ENCODE measurements around the gene NXPE4. TPM values are rescaled to one million over a fixed set of nuclear protein-coding genes. Genes with fewer than 3 reads are reported as not detected.
"Not testable (repeated sequence)": the region's sequence is repeated elsewhere in the genome, so short reads cannot be mapped to it uniquely, and the experiment has no call there.

The NXPE4 gene
- total RNA-seq = not detected

- no peaks in the 10 kb centered on the region for H3K9me3 Mint-ChIP-seq
- DNase-seq (ENCODE audit: low spot score in 2 of 2) = no peak
- H3K36me3 Mint-ChIP-seq = no peaks in the 10 kb centered on the region
- no peak for ATAC-seq
- H3K27ac Mint-ChIP-seq = no peak within 1 kb of the TSS
Observed at GRCh38 chr11:114595571-114595970, at the start of gene NXPE4. NXPE4 (minus strand) TSS chr11:114595786; CDS start chr11:114594759, 1,027 bp downstream.

- ATAC-seq; DNase-seq (ENCODE audit: low spot score in 2 of 2); H3K9me3 Mint-ChIP-seq; H3K27ac Mint-ChIP-seq; H3K36me3 Mint-ChIP-seq: not testable (repeated sequence)
Observed at GRCh38 chr11:114639440-114639839, 43.9 kb upstream of the NXPE4 start.

DNA sequence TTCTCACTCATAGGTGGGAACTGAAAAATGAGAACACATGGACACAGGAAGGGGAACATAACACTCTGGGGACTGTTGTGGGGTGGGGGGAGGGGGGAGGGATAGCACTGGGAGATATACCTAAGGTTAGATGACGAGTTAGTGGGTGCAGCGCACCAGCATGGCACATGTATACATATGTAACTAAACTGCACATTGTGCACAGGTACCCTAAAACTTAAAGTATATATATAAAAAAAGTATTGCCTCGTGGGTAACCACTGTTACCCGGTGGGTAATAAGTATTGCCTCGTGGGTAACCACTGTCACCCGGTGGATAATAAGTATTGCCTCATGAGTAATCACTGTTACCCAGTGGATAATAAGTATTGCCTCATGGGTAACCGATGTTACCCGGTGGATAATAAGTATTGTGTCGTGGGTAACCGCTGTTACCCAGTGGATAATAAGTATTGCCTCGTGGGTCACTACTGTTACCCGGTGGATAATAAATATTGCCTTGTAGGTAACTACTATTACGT lies 35.9 kb upstream of the NXPE4 start:
- DNase-seq (ENCODE audit: low spot score in 2 of 2) (peak in 1 of 2 donors; percentile 4), ATAC-seq (peak; percentile 49 to 68)
- H3K27ac Mint-ChIP-seq, H3K36me3 Mint-ChIP-seq, H3K9me3 Mint-ChIP-seq: not testable (repeated sequence)

GRCh38 chr11:114625294-114625693 lies 29.7 kb upstream of the NXPE4 start:
- ATAC-seq = no peak
- Mint-ChIP-seq H3K36me3 (no peaks in the 10 kb centered on the region), H3K9me3 (no peaks in the 10 kb centered on the region), H3K27ac (no peak overlapping the region)
- DNase-seq (ENCODE audit: low spot score in 2 of 2) = no peak

- Mint-ChIP-seq H3K9me3 (no peaks in the 10 kb centered on the region), H3K27ac (no peak overlapping the region)
- no peak for ATAC-seq
Observed at GRCh38 chr11:114624455-114625207, 29.0 kb upstream of the NXPE4 start.

DNA sequence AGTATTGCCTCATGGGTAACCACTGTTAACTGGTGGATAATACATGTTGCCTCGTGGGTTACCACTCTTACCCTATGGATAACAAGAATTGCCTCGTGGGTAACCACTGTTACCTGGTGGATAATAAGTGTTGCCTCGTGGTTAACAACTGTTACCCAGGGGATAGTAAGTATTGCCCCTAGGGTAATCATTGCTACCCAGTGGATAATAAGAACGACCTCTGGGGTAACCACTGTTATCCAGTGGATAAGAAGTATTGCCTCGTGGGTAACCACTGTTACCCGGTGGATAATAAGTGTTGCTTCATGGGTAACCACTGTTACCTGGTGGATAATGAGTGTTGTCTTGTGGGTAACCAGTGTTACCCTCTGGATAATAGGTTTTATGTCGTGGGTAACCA lies 28.1 kb upstream of the NXPE4 start:
- ATAC-seq (no peak), DNase-seq (ENCODE audit: low spot score in 2 of 2) (no peak)
- Mint-ChIP-seq H3K27ac (no peak overlapping the region), H3K9me3 (no peaks in the 10 kb centered on the region), H3K36me3 (no peaks in the 10 kb centered on the region)

More at GRCh38 chr11:114624455-114625207, 29.0 kb upstream of the NXPE4 start:
- DNase-seq (ENCODE audit: low spot score in 2 of 2) = no peak
- no peaks in the 10 kb centered on the region for H3K36me3 Mint-ChIP-seq

DNA sequence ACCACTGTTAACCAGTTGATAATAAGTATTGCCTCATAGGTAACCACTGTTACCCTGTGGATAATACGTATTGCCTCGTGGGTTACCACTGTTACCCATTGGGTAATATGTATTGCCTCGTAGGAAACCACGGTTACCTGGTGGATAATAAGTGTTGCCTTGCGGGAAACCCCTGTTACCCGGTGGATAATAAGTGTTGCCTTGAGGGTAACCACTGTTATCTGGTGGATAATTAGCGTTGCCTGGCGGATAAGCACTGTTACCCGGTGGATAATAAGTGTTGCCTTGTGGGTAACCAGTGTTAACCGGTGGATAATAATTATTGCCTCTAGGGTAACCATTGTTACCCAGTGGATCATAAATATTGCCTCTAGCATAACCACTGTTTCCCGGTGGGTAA lies 27.3 kb upstream of the NXPE4 start:
- H3K9me3 Mint-ChIP-seq = no peaks in the 10 kb centered on the region
- no peak for DNase-seq (ENCODE audit: low spot score in 2 of 2)
- H3K36me3 Mint-ChIP-seq = no peaks in the 10 kb centered on the region
- no peak overlapping the region for H3K27ac Mint-ChIP-seq
- ATAC-seq = no peak

DNA sequence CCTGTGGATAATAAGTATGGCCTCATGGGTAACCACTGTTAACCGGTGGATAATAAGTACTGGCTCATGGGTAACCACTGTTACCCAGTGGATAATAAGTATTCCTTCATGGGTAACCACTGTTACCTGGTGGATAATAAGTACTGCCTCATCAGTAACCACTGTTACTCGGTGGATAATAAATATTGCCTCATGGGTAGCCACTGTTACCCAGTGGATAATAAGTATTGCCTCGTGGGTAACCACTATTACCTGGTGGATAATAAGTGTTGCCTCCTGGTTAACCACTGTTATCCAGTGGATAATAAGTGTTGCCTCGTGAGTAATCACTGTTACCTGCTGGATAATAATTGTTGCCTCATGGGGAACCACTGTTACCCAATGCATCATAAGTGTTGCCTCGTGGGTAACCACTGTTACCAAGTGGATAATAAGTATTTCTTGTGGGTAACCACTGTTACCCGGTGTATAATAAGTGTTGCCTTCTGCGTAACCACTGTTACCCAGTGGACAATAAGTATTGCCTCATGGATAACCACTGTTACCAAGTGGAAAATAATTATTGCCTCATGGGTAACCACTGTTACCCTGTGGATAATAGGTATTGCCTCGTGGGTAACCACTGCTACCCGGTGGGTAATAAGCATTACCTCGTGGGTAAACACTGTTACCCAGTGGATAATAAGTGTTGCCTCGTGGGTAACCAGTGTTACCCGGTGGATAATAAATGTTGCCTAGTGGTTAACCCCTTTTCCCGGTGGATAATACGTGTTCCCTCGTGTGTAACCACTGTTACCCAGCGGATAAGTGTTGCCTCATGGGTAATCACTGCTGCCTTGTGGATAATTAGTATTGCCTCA lies 26.6 kb upstream of the NXPE4 start:
- DNase-seq (ENCODE audit: low spot score in 2 of 2) (no peak), ATAC-seq (no peak)
- Mint-ChIP-seq H3K36me3 (no peaks in the 10 kb centered on the region), H3K27ac (no peak overlapping the region), H3K9me3 (no peaks in the 10 kb centered on the region)

- Mint-ChIP-seq H3K27ac (no peak overlapping the region), H3K9me3 (no peaks in the 10 kb centered on the region), H3K36me3 (no peaks in the 10 kb centered on the region)
- ATAC-seq (no peak), DNase-seq (ENCODE audit: low spot score in 2 of 2) (no peak)
Observed at GRCh38 chr11:114621072-114621471, 25.5 kb upstream of the NXPE4 start.

DNA sequence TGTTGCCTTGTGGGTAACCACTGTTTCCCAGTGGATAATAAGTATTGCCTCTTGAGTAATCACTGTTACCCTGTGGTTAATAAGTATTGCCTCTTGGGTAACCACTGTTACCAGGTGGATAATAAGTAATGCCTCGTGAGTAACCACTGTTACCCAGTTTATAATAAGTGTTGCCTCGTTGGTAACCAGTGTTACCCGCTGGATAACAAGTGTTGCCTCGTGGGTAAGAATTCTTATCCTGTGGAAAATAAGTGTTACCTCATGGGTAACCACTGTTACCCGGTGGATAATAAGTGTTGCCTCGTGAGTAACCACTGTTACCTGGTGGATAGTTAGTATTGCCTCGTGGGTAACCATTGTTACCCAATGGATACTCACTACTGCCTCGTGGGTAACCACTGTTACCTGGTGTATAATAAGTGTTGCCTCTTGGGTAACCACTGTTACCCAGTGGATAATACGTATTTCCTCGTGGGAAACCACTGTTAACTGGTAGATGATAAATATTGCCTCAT lies 24.1 kb upstream of the NXPE4 start:
- Mint-ChIP-seq H3K27ac (no peak overlapping the region), H3K9me3 (no peaks in the 10 kb centered on the region), H3K36me3 (no peaks in the 10 kb centered on the region)
- DNase-seq (ENCODE audit: low spot score in 2 of 2) = no peak
- ATAC-seq = no peak

- H3K27ac Mint-ChIP-seq = no peak overlapping the region
- DNase-seq (ENCODE audit: low spot score in 2 of 2) (no peak), ATAC-seq (no peak)
- H3K36me3 Mint-ChIP-seq = no peaks in the 10 kb centered on the region
- no peaks in the 10 kb centered on the region for H3K9me3 Mint-ChIP-seq
Observed at GRCh38 chr11:114618139-114618538, 22.6 kb upstream of the NXPE4 start.

GRCh38 chr11:114617157-114618124 lies 21.9 kb upstream of the NXPE4 start:
- Mint-ChIP-seq H3K36me3 (no peaks in the 10 kb centered on the region), H3K27ac (no peak overlapping the region), H3K9me3 (no peaks in the 10 kb centered on the region)
- ATAC-seq (no peak), DNase-seq (ENCODE audit: low spot score in 2 of 2) (no peak)

GRCh38 chr11:114616516-114616915 lies 20.9 kb upstream of the NXPE4 start:
- ATAC-seq = no peak

DNA sequence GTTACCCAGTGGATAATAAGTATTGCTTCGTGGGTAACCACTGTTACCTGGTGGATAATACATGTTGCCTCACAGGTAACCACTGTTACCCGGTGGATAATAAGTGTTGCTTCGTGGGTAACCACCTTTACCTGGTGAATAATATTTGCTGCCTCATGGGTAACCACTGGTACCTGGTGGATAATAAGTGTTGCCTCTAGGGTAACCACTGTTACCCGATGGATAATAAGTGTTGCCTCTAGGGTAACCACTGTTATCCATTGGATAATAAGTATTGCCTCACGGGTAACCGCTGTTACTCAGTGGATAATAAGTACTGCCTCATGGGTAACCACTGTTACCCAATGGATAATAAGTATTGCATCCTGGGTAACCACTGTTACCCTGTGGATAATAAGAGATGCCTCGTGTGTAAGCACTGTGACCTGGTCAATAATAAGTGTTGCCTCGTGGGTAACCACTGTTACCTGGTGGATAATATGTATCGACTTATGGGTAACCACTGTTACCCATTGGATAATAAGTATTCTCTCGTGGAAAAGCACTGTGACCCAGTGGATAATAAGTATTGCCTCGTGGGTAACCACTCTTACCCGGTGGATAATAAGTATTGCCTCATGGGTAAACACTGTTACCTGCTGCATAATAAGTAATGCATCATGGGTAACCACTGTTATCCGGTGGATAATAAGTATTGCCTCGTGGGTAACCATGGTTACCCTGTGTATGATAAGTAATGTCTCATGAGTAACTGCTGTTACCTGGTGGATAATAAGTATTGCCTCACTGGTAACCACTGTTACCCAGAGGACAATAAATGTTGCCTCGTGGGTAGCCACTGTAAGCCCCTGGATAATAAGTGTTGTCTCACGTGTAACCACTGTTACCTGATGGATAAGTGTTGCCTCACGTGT lies 20.1 kb upstream of the NXPE4 start:
- no peak for ATAC-seq
- no peak for DNase-seq (ENCODE audit: low spot score in 2 of 2)
- Mint-ChIP-seq H3K36me3 (no peaks in the 10 kb centered on the region), H3K9me3 (no peaks in the 10 kb centered on the region), H3K27ac (no peak overlapping the region)

More at GRCh38 chr11:114616516-114616915, 20.9 kb upstream of the NXPE4 start:
- Mint-ChIP-seq H3K36me3 (no peaks in the 10 kb centered on the region), H3K9me3 (no peaks in the 10 kb centered on the region), H3K27ac (no peak overlapping the region)
- DNase-seq (ENCODE audit: low spot score in 2 of 2) = no peak

DNA sequence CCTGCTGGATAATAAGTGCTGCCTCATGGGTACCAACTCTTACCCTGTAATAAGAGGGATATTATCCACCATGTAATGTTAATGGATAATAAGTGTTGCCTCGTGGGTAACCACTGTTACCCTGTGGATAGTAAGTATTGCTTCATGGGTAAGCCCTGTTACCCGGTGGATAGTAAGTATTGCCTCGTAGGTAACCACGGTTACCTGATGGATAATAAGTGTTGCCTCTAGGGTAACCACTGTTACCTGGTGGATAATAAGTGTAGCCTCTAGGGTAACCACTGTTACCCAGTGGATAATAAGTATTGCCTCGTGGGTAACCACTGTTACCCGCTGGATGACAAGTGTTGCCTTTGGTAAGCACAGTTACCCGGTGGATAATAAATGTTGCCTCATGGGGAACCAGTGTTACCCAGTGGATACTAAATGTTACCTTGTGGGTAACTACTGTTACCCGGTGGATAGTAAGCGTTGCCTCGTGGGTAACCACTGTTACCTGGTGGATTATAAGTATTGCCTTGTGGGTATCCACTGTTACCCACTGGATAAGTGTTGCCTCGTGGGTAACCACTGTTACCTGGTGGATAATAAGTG lies 18.6 kb upstream of the NXPE4 start:
- Mint-ChIP-seq H3K27ac (no peak overlapping the region), H3K9me3 (no peaks in the 10 kb centered on the region), H3K36me3 (no peaks in the 10 kb centered on the region)
- no peak for DNase-seq (ENCODE audit: low spot score in 2 of 2)
- no peak for ATAC-seq

Measured in activated naive CD4-positive, alpha-beta T cell treated with anti-CD3 and anti-CD28 coated beads, Interleukin-2, amount 50 U/mL, for 72 hours (primary cell).